HEK293T (cell line): Measurements from ENCODE around the gene FAM135A.

ENCODE experiments used
- FOXK2 ChIP-seq: fragments of 450-650 bp; IDR thresholded peaks from 2 replicates; pipeline ENCODE4 v1.6.1; 2016; ENCODE audit warnings: mild to moderate bottlenecking
- FOXM1 ChIP-seq: fragments of 450-650 bp; IDR thresholded peaks from 2 replicates; pipeline ENCODE4 v1.6.1; 2017; ENCODE audit warnings: mild to moderate bottlenecking, borderline replicate concordance
- HDGF ChIP-seq: fragments of 450-650 bp; IDR thresholded peaks from 2 replicates; pipeline ENCODE4 v1.6.1; 2017; ENCODE audit warnings: antibody characterized with exemption, borderline replicate concordance
- L3MBTL2 ChIP-seq: fragments of 450-650 bp; conservative IDR thresholded peaks from 2 replicates; pipeline ENCODE4 v1.6.1; 2016; ENCODE audit warnings: mild to moderate bottlenecking
- SUZ12 ChIP-seq: fragments of 450-650 bp; IDR thresholded peaks from 2 replicates; pipeline ENCODE4 v1.6.1; 2016; ENCODE audit warnings: mild to moderate bottlenecking
- TF ChIP-seq, protein P1 (sequence below): fragments of 450-650 bp; IDR thresholded peaks from 2 replicates; pipeline ENCODE4 v1.6.1; 2016

DNA sequence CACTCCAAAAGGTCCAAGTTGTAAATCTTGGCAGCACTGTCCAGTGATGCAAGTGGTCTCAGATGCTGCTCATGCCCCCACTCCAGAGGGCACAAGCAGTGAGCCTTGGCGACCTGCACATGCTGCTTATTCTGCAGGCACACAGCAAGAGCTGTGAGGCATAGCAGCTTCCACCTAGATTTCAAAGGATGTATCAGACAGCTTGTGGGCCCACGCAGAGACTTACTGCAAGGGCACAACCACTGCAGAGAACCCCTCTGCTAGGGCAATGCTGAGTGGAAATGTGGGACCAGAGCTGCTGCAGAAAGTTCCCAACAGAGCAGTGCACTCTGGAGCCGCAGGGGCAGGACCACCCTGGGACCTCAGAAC, 179.8 kb downstream of the FAM135A start:
- TF ChIP-seq L3MBTL2: no peak
- no peak for TF ChIP-seq FOXM1
- no peak for TF ChIP-seq FOXK2
- TF ChIP-seq, protein P1, sequence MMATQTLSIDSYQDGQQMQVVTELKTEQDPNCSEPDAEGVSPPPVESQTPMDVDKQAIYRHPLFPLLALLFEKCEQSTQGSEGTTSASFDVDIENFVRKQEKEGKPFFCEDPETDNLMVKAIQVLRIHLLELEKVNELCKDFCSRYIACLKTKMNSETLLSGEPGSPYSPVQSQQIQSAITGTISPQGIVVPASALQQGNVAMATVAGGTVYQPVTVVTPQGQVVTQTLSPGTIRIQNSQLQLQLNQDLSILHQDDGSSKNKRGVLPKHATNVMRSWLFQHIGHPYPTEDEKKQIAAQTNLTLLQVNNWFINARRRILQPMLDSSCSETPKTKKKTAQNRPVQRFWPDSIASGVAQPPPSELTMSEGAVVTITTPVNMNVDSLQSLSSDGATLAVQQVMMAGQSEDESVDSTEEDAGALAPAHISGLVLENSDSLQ: no peak
- no peak for TF ChIP-seq SUZ12
- TF ChIP-seq HDGF: no peak
